Neuronal stem cell (in vitro differentiated cells): Measurements from ENCODE around the gene IFI27.

ENCODE experiments used
- DNase-seq: peaks from one replicate; pipeline ENCODE4 v3.0.0-alpha.2; 2013; ENCODE audit warnings: low spot score
- H2AFZ ChIP-seq: one replicate; pipeline ENCODE4 v1.6.1; 2013; ENCODE audit warnings: mild to moderate bottlenecking, low read length, inconsistent platforms
- H2AK5ac ChIP-seq: 2 replicates; pipeline ENCODE4 v1.6.1; 2013; ENCODE audit warnings: low read depth, mild to moderate bottlenecking, inconsistent platforms, low read length, moderate library complexity, mixed read lengths
- H2BK120ac ChIP-seq: 2 replicates; pipeline ENCODE4 v1.6.1; 2013; ENCODE audit warnings: low read depth, mild to moderate bottlenecking, inconsistent platforms, low read length, moderate library complexity, mixed read lengths
- H2BK12ac ChIP-seq: one replicate; pipeline ENCODE4 v1.6.1; 2013; ENCODE audit warnings: low read length, inconsistent platforms
- H2BK15ac ChIP-seq: 2 replicates; pipeline ENCODE4 v1.6.1; 2013; ENCODE audit warnings: mild to moderate bottlenecking, low read length, inconsistent platforms, mixed read lengths
- H2BK5ac ChIP-seq: one replicate; pipeline ENCODE4 v1.6.1; 2013; ENCODE audit warnings: inconsistent platforms, mild to moderate bottlenecking, low read length, moderate library complexity
- H3K14ac ChIP-seq: one replicate; pipeline ENCODE4 v1.6.1; 2013; ENCODE audit warnings: low read length, inconsistent platforms
- H3K18ac ChIP-seq: 2 replicates; pipeline ENCODE4 v1.6.1; 2013; ENCODE audit warnings: low read length, inconsistent platforms
- H3K23ac ChIP-seq: 2 replicates; pipeline ENCODE4 v1.6.1; 2013; ENCODE audit warnings: low read depth, mild to moderate bottlenecking, mixed read lengths, low read length, inconsistent platforms; ENCODE audit not compliant: poor library complexity
- H3K27ac ChIP-seq: replicated peaks from 3 replicates; pipeline ENCODE4 v1.5.1; 2013; ENCODE audit warnings: low read length, inconsistent platforms
- H3K27me3 ChIP-seq, 3 experiments: 2 replicates each; pipeline ENCODE4 v1.6.1; 2013; ENCODE audit warnings: low read length in 3 of 3, mild to moderate bottlenecking in 2 of 3, inconsistent platforms in 1 of 3, low read depth in 1 of 3, mixed read lengths in 1 of 3, moderate library complexity in 1 of 3; ENCODE audit not compliant: control insufficient read depth in 3 of 3, insufficient read depth in 3 of 3
- H3K36me3 ChIP-seq, 2 donors: replicated peaks in 1 of 2; 2 replicates each; pipeline ENCODE4 v1.6.1; 2013; ENCODE audit warnings: low read length in 2 of 2; ENCODE audit not compliant: control insufficient read depth in 2 of 2, insufficient read depth in 2 of 2
- H3K4ac ChIP-seq: 2 replicates; pipeline ENCODE4 v1.6.1; 2013; ENCODE audit warnings: inconsistent platforms, mild to moderate bottlenecking, low read length, moderate library complexity
- H3K4me1 ChIP-seq, 2 donors: 1 replicate in 1 of 2; 2 replicates in 1 of 2; pipeline ENCODE4 v1.6.1; 2013; ENCODE audit warnings: low read length in 2 of 2, low read depth in 1 of 2; ENCODE audit not compliant: control insufficient read depth in 2 of 2, insufficient read depth in 1 of 2
- H3K4me2 ChIP-seq: one replicate; pipeline ENCODE4 v1.6.1; 2013; ENCODE audit warnings: mild to moderate bottlenecking, low read length, inconsistent platforms; ENCODE audit not compliant: insufficient read depth, poor library complexity, severe bottlenecking
- H3K4me3 ChIP-seq, 2 donors: 2 replicates each; pipeline ENCODE4 v1.5.1; 2013; ENCODE audit warnings: low read length in 2 of 2, mild to moderate bottlenecking in 2 of 2, inconsistent platforms in 1 of 2, moderate library complexity in 1 of 2
- H3K79me1 ChIP-seq: one replicate; pipeline ENCODE4 v1.6.1; 2013; ENCODE audit warnings: low read depth, mild to moderate bottlenecking, inconsistent platforms, low read length, moderate library complexity
- H3K9ac ChIP-seq: one replicate; pipeline ENCODE4 v1.6.1; 2013; ENCODE audit warnings: mild to moderate bottlenecking, low read depth, low read length, inconsistent platforms; ENCODE audit not compliant: poor library complexity
- H3K9me3 ChIP-seq, 2 donors: replicated peaks in 1 of 2; 2 replicates each; pipeline versions ENCODE3 to v1.6.1; 2013; ENCODE audit warnings: low read length in 2 of 2, mild to moderate bottlenecking in 2 of 2, inconsistent platforms in 1 of 2, low read depth in 1 of 2, mixed read lengths in 1 of 2, moderate library complexity in 1 of 2; ENCODE audit not compliant: control insufficient read depth in 2 of 2, insufficient read depth in 1 of 2
- H4K8ac ChIP-seq: one replicate; pipeline ENCODE4 v1.6.1; 2013; ENCODE audit warnings: low read depth, mild to moderate bottlenecking, inconsistent platforms, low read length, moderate library complexity
- H4K91ac ChIP-seq: one replicate; pipeline ENCODE4 v1.6.1; 2013; ENCODE audit warnings: low read length, low read depth, mild to moderate bottlenecking, inconsistent platforms; ENCODE audit not compliant: poor library complexity
- WGBS, 2 donors: extraction: QIAGEN DNeasy Blood & Tissue Kit; methylation state at CpG; one replicate each; pipeline ENCODE4 v1.1.7; 2013; ENCODE audit warnings: missing lambda C conversion rate in 2 of 2, mixed read lengths in 1 of 2; ENCODE audit not compliant: insufficient read length in 2 of 2, insufficient replicate concordance in 1 of 2; ENCODE audit errors: extremely low coverage in 2 of 2; 5-methylcytosine and 5-hydroxymethylcytosine counted together

IFI27 gene

DNA sequence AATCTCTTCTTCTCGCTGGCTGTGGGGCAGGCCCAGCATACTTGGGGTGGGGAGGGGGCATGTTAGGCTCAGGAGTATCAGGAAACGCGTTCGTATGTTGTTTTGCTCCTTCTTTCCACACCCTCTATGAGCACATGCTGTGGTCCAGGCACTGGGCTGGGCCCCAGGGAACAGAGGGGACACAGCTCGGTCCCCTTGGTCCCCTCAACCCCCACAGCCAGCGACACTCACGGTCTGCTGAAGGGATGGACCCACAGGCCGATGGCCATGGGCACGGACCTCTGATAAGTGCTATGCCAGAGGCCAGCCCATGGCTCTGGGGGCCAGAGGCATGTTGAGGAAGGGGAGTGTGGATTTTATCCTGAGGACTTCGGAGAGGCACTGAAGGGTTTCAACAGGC lies 6.2 kb downstream of the IFI27 start:
- H3K18ac ChIP-seq = peak overlapping the region; percentile 29
- no peak overlapping the region for H3K4ac ChIP-seq
- no peak overlapping the region for H4K8ac ChIP-seq
- H3K36me3 ChIP-seq = no peaks in the 10 kb centered on the region
- H2BK5ac ChIP-seq = no peak overlapping the region
- no peak overlapping the region for H2AK5ac ChIP-seq
- no peak overlapping the region for H3K27ac ChIP-seq
- peak overlapping the region; percentile 74 for H3K23ac ChIP-seq
- H2BK15ac ChIP-seq = no peak overlapping the region
- no peak overlapping the region for H4K91ac ChIP-seq
- no CpG with 5 or more reads among the region's 10 CpGs for WGBS, 2 donors
- H2BK12ac ChIP-seq = no peak overlapping the region
- H3K9me3 ChIP-seq = peaks cover 0 to 5% of the 10 kb centered on the region in 2 donors
- H3K4me1 ChIP-seq = no peaks in the 10 kb centered on the region
- peaks cover 0 to 6% (median 0%) of the 10 kb centered on the region in 3 experiments for H3K27me3 ChIP-seq
- H3K14ac ChIP-seq = no peak overlapping the region
- H2BK120ac ChIP-seq = no peak overlapping the region
- no peak for DNase-seq
- no peak overlapping the region for H3K9ac ChIP-seq
- no peak overlapping the region for H2AFZ ChIP-seq
- H3K4me3 ChIP-seq = no peak overlapping the region
- no peak overlapping the region for H3K4me2 ChIP-seq
- H3K79me1 ChIP-seq = no peaks in the 10 kb centered on the region

DNA sequence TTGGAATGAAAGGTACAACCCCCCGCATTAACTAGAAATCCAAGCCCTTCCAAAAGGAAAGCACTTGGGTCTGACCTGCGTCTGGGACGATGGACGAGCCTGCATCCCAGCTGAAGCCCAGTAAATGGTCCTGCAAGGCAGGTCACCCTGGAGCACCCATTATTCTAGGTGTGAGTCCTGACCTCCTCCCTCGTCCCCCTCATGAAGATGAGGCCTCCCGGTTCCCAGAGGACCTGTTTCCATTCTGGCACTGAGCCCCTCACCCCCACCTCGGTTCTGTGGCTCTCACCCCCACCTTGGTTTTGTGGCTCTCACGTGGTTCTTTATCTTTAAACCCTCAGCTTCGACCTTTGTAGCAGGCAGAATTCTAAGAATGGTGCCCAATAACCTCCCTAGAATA lies 7.3 kb downstream of the IFI27 start:
- Histone ChIP-seq H3K4me1 (no peaks in the 10 kb centered on the region), H3K36me3 (no peaks in the 10 kb centered on the region), H4K91ac (no peak overlapping the region), H4K8ac (no peak overlapping the region), H3K4ac (no peak overlapping the region), H2BK120ac (no peak overlapping the region), H3K18ac (no peak overlapping the region), H2AFZ (no peak overlapping the region), H3K9me3 (peaks cover 0 to 5% of the 10 kb centered on the region in 2 donors), H2BK12ac (no peak overlapping the region), H3K27ac (no peak overlapping the region), H3K79me1 (no peaks in the 10 kb centered on the region), H3K4me2 (no peak overlapping the region), H3K4me3 (no peak overlapping the region), H2BK5ac (no peak overlapping the region), H3K27me3 (peaks cover 0 to 6% (median 0%) of the 10 kb centered on the region in 3 experiments), H2AK5ac (no peak overlapping the region), H3K9ac (no peak overlapping the region), H3K14ac (no peak overlapping the region), H3K23ac (no peak overlapping the region), H2BK15ac (no peak overlapping the region)
- WGBS, 2 donors = no CpG with 5 or more reads among the region's 9 CpGs
- DNase-seq = no peak

DNA sequence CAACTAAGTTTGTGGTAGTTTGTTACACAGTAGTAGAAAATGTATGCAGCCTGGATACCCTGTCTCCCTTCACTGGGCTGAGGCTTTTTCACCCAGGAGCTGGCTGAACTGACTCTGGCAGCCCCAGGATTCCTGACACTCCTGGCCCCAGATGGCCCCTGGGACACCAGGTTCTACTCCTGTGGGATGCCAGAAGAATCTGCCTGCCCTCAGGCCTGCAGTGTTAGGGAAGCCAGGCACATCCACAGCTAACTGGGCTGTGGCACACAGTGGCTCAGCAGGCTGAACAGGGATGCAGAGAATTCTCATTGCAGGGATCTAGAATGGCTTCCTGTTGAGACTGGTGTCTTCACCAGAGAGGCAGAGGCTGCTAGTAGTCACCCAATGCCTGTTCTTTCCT lies 8.5 kb downstream of the IFI27 start:
- peaks cover 0 to 10% (median 0%) of the 10 kb centered on the region in 3 experiments for H3K27me3 ChIP-seq
- H3K4me3 ChIP-seq = no peak overlapping the region

DNA sequence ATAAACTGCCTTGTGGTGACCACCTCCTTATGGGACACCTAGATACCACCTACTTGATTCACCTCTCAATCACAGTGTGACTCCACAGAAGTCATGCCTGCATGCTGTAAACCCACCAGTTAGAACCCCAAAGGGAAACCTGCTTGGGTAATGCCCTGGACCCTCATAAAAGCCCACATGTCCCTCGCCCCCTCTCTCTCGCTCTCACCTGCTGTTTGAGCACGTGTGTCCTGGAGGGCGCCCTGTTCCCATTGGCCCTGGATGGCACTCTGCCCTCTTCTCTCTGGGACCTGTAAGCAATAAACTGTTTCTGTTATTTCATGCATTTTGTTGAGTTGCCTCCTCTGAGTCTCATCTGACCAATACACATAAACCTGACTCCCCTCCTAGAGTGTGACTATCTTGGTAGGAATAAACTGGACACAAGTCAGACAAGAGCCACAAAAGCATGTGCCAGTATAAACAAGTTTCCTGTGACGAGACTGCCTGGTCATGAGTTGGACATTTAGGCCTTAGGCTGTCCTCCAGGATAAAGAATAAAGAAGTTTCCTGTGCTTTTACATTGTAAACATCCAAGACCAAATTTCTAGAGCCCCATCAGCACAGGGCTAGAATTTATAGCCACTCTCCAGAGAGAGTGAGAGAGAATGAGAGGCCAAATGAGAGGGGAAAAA lies 10.3 kb downstream of the IFI27 start:
- Histone ChIP-seq H2BK15ac (no peak overlapping the region), H3K4me2 (no peak overlapping the region), H3K27ac (no peak overlapping the region), H3K14ac (no peak overlapping the region), H2AK5ac (no peak overlapping the region), H3K79me1 (no peaks in the 10 kb centered on the region), H3K4me3 (no peak overlapping the region), H3K36me3 (no peaks in the 10 kb centered on the region), H3K18ac (no peak overlapping the region), H3K4ac (no peak overlapping the region), H2BK12ac (no peak overlapping the region), H2BK5ac (no peak overlapping the region), H3K9ac (no peak overlapping the region), H2BK120ac (no peak overlapping the region), H2AFZ (no peak overlapping the region), H3K23ac (no peak overlapping the region), H3K4me1 (no peaks in the 10 kb centered on the region), H4K91ac (no peak overlapping the region), H3K27me3 (peaks cover 0 to 11% (median 0%) of the 10 kb centered on the region in 3 experiments), H4K8ac (no peak overlapping the region), H3K9me3 (peaks cover 0 to 5% of the 10 kb centered on the region in 2 donors)
- DNase-seq = no peak
- no CpG with 5 or more reads among the region's 5 CpGs for WGBS, 2 donors

More for the DNA sequence above, 8.5 kb downstream of the IFI27 start:
- Histone ChIP-seq H4K8ac (no peak overlapping the region), H3K27ac (no peak overlapping the region), H2BK5ac (no peak overlapping the region), H3K18ac (no peak overlapping the region), H3K9me3 (peaks cover 0 to 5% of the 10 kb centered on the region in 2 donors), H3K4me1 (no peaks in the 10 kb centered on the region), H2AK5ac (no peak overlapping the region), H3K4ac (no peak overlapping the region), H2BK15ac (no peak overlapping the region), H3K23ac (no peak overlapping the region), H2BK120ac (no peak overlapping the region), H2AFZ (no peak overlapping the region), H3K79me1 (no peaks in the 10 kb centered on the region), H4K91ac (no peak overlapping the region), H3K36me3 (no peaks in the 10 kb centered on the region), H3K9ac (no peak overlapping the region), H3K4me2 (no peak overlapping the region), H2BK12ac (no peak overlapping the region), H3K14ac (no peak overlapping the region)
- no peak for DNase-seq
